ENCODE data around the gene OXER1.

DNA sequence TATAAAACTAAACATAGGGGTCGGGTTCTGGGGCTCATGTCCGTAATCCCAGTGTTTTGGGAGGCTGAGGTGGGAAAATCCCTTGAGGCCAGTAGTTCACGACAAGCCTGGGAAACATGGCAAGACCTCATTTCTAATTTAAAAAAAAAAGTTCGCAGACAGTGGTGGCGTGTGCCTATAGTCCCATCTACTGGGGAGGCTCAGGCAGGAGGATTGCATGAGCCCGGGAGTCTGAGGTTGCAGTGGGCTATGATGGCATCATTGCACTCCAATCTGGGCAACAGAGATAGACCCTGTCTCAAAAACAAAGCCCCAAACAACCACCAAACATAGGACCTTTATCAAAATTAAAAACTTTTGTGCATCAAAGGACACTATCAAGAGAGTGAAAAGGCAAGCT is 38.2 kb upstream of the OXER1 start:
- TF ChIP-seq POLR2A (IDR thresholded peaks at IDR 0.05; ENCODE audit: low read length) (no peak), GATA1 (IDR thresholded peaks at IDR 0.05; ENCODE audit: low read depth, low read length) (no peak)
